ENCODE measurements around the gene EHF. TPM values are rescaled to one million over a fixed set of nuclear protein-coding genes. Genes with fewer than 3 reads are reported as not detected.

The EHF gene
- total RNA-seq, 1 donor from 2014 or later = 1.1 TPM

DNA sequence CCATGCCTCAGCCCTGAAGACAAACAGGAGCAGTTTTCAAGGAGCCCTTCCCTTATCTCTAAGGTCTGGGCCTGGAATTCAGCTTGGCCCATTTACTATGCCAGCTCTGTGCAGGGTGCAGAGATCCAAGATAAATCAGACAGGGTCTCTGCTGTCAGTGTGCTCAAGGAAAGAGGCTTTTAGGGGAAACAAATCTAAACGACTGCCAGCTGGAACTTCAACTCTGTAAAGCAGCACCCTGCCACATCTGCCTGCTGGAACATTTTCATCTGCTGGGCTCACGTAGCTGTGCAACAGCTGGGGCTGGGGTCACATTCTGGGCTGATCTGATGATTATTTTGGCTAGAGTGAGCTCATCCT is 19.8 kb upstream of the EHF start:
- H3K27me3 Mint-ChIP-seq = no peaks in the 10 kb centered on the region
- ATAC-seq (ENCODE audit: low read depth) (no peak), DNase-seq (no peak)
- no peak for TF ChIP-seq CTCF (IDR thresholded peaks at IDR 0.05)
- intact Hi-C loops (cut with micrococcal nuclease) = no loop called here
- ChIA-PET POLR2A (no interaction called here), CTCF (interaction anchor here (0.9 to 1.1 kb wide), 2 partner anchors 14 to 53 kb away, joined by 3 read pairs; no protein-coding TSS in a partner anchor)
- no peaks in the 10 kb centered on the region for H3K9me3 Mint-ChIP-seq
- peaks cover 11% of the 10 kb centered on the region for H3K4me1 Mint-ChIP-seq
- no peak overlapping the region for H3K4me3 Mint-ChIP-seq
- no peaks in the 10 kb centered on the region for H3K36me3 Mint-ChIP-seq (ENCODE audit: low read depth)
- no peak overlapping the region for H3K27ac Mint-ChIP-seq

DNA sequence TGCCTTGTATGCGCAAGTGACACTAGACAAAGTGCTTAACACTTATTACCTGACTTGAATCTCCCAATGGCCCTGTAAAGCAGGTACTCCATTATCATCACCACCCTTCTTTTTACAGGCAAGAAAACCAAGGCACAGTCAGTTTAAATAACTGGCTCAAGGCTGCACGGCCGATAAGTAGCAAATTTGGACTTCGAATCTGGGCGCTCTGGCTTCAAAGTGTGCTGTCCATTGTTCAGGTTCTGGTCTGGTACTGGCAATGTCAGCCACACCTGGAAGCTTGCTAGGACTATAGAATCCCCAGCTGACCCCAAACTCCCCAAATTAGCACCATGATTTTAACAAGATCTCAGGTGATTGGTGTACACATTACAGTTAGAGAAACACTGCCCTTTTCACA is 19.3 kb upstream of the EHF start:
- Mint-ChIP-seq H3K27me3 (no peaks in the 10 kb centered on the region), H3K36me3 (ENCODE audit: low read depth) (no peaks in the 10 kb centered on the region), H3K4me1 (peaks cover 12% of the 10 kb centered on the region), H3K4me3 (no peak overlapping the region), H3K27ac (no peak overlapping the region), H3K9me3 (no peaks in the 10 kb centered on the region)
- ChIA-PET POLR2A (no interaction called here), CTCF (interaction anchor here (1.1 kb wide), 1 partner anchor 14 kb away, joined by 3 read pairs; no protein-coding TSS in a partner anchor)
- DNase-seq (no peak), ATAC-seq (ENCODE audit: low read depth) (no peak)
- no peak for TF ChIP-seq CTCF (IDR thresholded peaks at IDR 0.05)
- intact Hi-C loops (cut with micrococcal nuclease) = no loop called here

- ChIA-PET POLR2A (no interaction called here), CTCF (no interaction called here)
- H3K27me3 Mint-ChIP-seq = no peaks in the 10 kb centered on the region
- no peak for DNase-seq
- H3K4me1 Mint-ChIP-seq = peaks cover 12% of the 10 kb centered on the region
- H3K36me3 Mint-ChIP-seq (ENCODE audit: low read depth) = no peaks in the 10 kb centered on the region
- no peak for TF ChIP-seq CTCF (IDR thresholded peaks at IDR 0.05)
- intact Hi-C loops (cut with micrococcal nuclease) = no loop called here
- ATAC-seq (ENCODE audit: low read depth) = no peak
- H3K27ac Mint-ChIP-seq = no peak overlapping the region
- no peaks in the 10 kb centered on the region for H3K9me3 Mint-ChIP-seq
- no peak overlapping the region for H3K4me3 Mint-ChIP-seq
These were observed 18.6 kb upstream of the EHF start for GRCh38 chr11:34602245-34602644.

DNA sequence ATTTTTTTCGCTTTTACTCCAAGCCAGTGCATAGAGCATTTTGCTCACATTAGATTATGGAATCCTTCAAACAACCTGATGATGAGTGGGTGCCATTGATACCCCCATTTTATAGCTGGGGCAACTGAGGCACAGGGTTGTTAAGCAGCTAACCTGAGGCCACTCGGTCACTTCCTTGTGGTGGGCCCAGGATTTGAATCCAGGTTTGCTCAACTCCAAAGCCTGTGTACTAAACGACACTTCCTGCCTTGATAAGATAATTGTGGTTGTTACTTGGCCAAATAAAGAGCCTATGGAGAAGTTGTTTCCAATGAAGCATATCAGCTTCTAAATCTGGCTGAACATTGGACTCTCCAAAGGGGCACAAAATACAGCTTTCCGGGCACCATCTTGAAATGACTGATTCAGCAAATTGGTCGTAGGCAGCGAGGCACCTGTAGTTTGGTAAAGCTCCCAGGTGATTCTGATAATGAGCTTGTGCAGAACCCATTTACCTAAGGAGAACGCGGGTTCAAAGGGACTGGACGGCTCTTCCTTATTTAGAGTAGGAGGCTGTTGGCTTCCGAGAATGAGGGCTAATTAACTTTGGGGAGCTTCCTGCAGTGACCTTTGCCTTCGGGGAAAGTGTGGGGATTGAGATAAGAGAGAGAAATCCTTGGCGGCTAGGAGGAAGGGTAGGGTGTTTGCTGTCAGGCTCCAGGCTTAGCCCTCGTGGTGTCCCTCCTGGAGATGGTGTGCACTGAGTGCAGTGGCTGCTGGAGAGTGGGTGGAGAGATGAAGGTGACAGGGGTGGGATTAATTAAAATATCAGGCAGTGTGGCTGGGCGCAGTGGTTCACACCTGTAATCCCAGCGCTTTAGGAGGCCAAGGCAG is 17.5 kb upstream of the EHF start:
- intact Hi-C loops (cut with micrococcal nuclease) = no loop called here
- H3K9me3 Mint-ChIP-seq = no peaks in the 10 kb centered on the region
- no peak for TF ChIP-seq CTCF (IDR thresholded peaks at IDR 0.05)
- DNase-seq (no peak), ATAC-seq (ENCODE audit: low read depth) (no peak)
- no peak overlapping the region for H3K4me3 Mint-ChIP-seq
- H3K27me3 Mint-ChIP-seq = no peaks in the 10 kb centered on the region
- POLR2A ChIA-PET = no interaction called here
- no peaks in the 10 kb centered on the region for H3K36me3 Mint-ChIP-seq (ENCODE audit: low read depth)
- CTCF ChIA-PET = no interaction called here
- peaks cover 12% of the 10 kb centered on the region for H3K4me1 Mint-ChIP-seq
- H3K27ac Mint-ChIP-seq = no peak overlapping the region

DNA sequence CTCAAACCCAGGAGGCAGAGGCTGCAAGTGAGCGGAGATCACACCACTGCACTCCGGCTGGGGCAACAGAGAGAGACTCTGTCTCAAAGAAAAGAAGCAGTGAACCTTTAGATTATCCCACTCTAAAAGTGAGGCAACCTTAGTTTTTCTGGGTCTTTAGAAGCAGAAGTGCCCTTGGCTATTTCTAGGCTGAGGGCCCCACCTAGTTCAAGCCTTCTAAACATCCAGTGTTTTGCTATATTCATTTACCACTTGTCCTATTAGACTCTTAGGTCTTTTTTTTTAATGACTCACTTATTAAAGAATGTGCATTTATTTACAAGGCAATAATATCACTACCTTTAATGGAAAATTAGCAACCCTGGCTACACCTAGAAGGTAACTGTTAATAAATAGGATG is 16.7 kb upstream of the EHF start:
- H3K4me3 Mint-ChIP-seq = no peak overlapping the region

More for the DNA sequence above, 16.7 kb upstream of the EHF start:
- intact Hi-C loops (cut with micrococcal nuclease) = no loop called here
- ATAC-seq (ENCODE audit: low read depth) (no peak), DNase-seq (no peak)
- no peaks in the 10 kb centered on the region for H3K27me3 Mint-ChIP-seq
- no peaks in the 10 kb centered on the region for H3K36me3 Mint-ChIP-seq (ENCODE audit: low read depth)
- ChIA-PET POLR2A (no interaction called here), CTCF (no interaction called here)
- peaks cover 12% of the 10 kb centered on the region for H3K4me1 Mint-ChIP-seq
- no peak overlapping the region for H3K27ac Mint-ChIP-seq
- TF ChIP-seq CTCF (IDR thresholded peaks at IDR 0.05) = no peak
- H3K9me3 Mint-ChIP-seq = no peaks in the 10 kb centered on the region

All from activated B cell treated with CpG ODN at 0.5 μM for 24 hours (primary cell).